Osteoblast (primary cell): ENCODE results near the gene KRTAP10-4. TPM values are rescaled to one million over a fixed set of nuclear protein-coding genes. Genes with fewer than 3 reads are reported as not detected.
"Not testable (repeated sequence)": the region's sequence is repeated elsewhere in the genome, so short reads cannot be mapped to it uniquely, and the experiment has no call there.

Source experiments
- DNase-seq: peaks from one replicate; pipeline ENCODE4 v3.0.0; 2011; ENCODE audit warnings: low spot score, mixed read lengths; ENCODE audit not compliant: insufficient read length; ENCODE audit errors: missing footprints
- H2AFZ ChIP-seq: 2 replicates; pipeline ENCODE4 v1.6.0; 2011; ENCODE audit warnings: mild to moderate bottlenecking, low read length
- H3K27ac ChIP-seq: 2 replicates; pipeline ENCODE4 v1.5.1; 2011; ENCODE audit warnings: mild to moderate bottlenecking, low read depth, low read length, moderate library complexity
- H3K27me3 ChIP-seq: 2 replicates; pipeline ENCODE4 v1.6.0; 2012; ENCODE audit warnings: mild to moderate bottlenecking, control low read depth, inconsistent platforms, low read length, moderate library complexity; ENCODE audit not compliant: insufficient read depth
- H3K36me3 ChIP-seq: 2 replicates; pipeline ENCODE4 v1.5.1; 2011; ENCODE audit warnings: mild to moderate bottlenecking, low read length, control low read depth, moderate library complexity; ENCODE audit not compliant: insufficient read depth
- H3K4me1 ChIP-seq: 2 replicates; pipeline ENCODE4 v1.5.1; 2011; ENCODE audit warnings: mild to moderate bottlenecking, low read length, control low read depth, moderate library complexity; ENCODE audit not compliant: insufficient read depth
- H3K4me2 ChIP-seq: 2 replicates; pipeline ENCODE4 v1.6.0; 2011; ENCODE audit warnings: mild to moderate bottlenecking, low read length; ENCODE audit not compliant: insufficient read depth
- H3K4me3 ChIP-seq: fragments of 200-600 bp; sonication (generic); 3 replicates; pipeline ENCODE4 v1.5.1; 2012; ENCODE audit warnings: mild to moderate bottlenecking, low read length, inconsistent platforms; ENCODE audit not compliant: insufficient read depth
- H3K79me2 ChIP-seq: 2 replicates; pipeline ENCODE4 v1.6.0; 2012; ENCODE audit warnings: mild to moderate bottlenecking, low read length, control low read depth, inconsistent platforms; ENCODE audit not compliant: insufficient read depth
- H3K9me3 ChIP-seq: 2 replicates; pipeline ENCODE4 v1.5.1; 2011; ENCODE audit warnings: low read depth, low read length, control low read depth
- H4K20me1 ChIP-seq: 2 replicates; pipeline ENCODE4 v1.6.0; 2012; ENCODE audit warnings: mild to moderate bottlenecking, low read length, control low read depth; ENCODE audit not compliant: insufficient read depth
- CTCF ChIP-seq: IDR thresholded peaks from 2 replicates; pipeline ENCODE4 v1.5.1; 2011; ENCODE audit warnings: mild to moderate bottlenecking, low read depth, low read length, moderate library complexity; ENCODE audit errors: extremely low read depth
- total RNA-seq: library from RNA; depleted of rRNA; stranded (reverse); fragments of >200 nt; gene quantifications from 2 replicates; pipeline ENCODE4 v1.2.3, GENCODE V29; 2012

Gene KRTAP10-4
- total RNA-seq, 1 donor = not detected

GRCh38 chr21:44601091-44601490 is 27.6 kb downstream of the KRTAP10-4 start:
- H2AFZ ChIP-seq, H3K79me2 ChIP-seq, H3K9me3 ChIP-seq, H3K36me3 ChIP-seq, H3K4me2 ChIP-seq, DNase-seq, H4K20me1 ChIP-seq, H3K4me3 ChIP-seq, H3K4me1 ChIP-seq, H3K27ac ChIP-seq, H3K27me3 ChIP-seq: not testable (repeated sequence)

GRCh38 chr21:44601596-44602462 is 28.3 kb downstream of the KRTAP10-4 start:
- H3K27me3 ChIP-seq = no peaks in the 10 kb centered on the region
- no peaks in the 10 kb centered on the region for H3K36me3 ChIP-seq
- no peak for DNase-seq
- no peaks in the 10 kb centered on the region for H4K20me1 ChIP-seq
- H3K9me3 ChIP-seq = no peaks in the 10 kb centered on the region
- no peaks in the 10 kb centered on the region for H3K4me1 ChIP-seq
- no peak overlapping the region for H3K4me2 ChIP-seq
- H2AFZ ChIP-seq = no peak overlapping the region
- no peak overlapping the region for H3K27ac ChIP-seq
- no peak for TF ChIP-seq CTCF
- no peak overlapping the region for H3K4me3 ChIP-seq
- no peaks in the 10 kb centered on the region for H3K79me2 ChIP-seq

- Histone ChIP-seq H2AFZ (no peak overlapping the region), H3K4me2 (no peak overlapping the region), H3K27ac (no peak overlapping the region), H3K9me3 (no peaks in the 10 kb centered on the region), H3K79me2 (no peaks in the 10 kb centered on the region), H3K4me3 (no peak overlapping the region), H3K36me3 (no peaks in the 10 kb centered on the region), H4K20me1 (no peaks in the 10 kb centered on the region), H3K4me1 (no peaks in the 10 kb centered on the region), H3K27me3 (no peaks in the 10 kb centered on the region)
- no peak for DNase-seq
- no peak for TF ChIP-seq CTCF
Observed at GRCh38 chr21:44602463-44602850, 28.9 kb downstream of the KRTAP10-4 start.

GRCh38 chr21:44603109-44603875 is 29.8 kb downstream of the KRTAP10-4 start:
- no peaks in the 10 kb centered on the region for H3K27me3 ChIP-seq
- H3K4me1 ChIP-seq = no peaks in the 10 kb centered on the region
- no peak overlapping the region for H2AFZ ChIP-seq
- no peaks in the 10 kb centered on the region for H3K36me3 ChIP-seq
- no peak for TF ChIP-seq CTCF
- H3K27ac ChIP-seq = no peak overlapping the region
- H3K79me2 ChIP-seq = no peaks in the 10 kb centered on the region
- H3K4me3 ChIP-seq = no peak overlapping the region
- H4K20me1 ChIP-seq = no peaks in the 10 kb centered on the region
- no peak for DNase-seq
- no peak overlapping the region for H3K4me2 ChIP-seq
- no peaks in the 10 kb centered on the region for H3K9me3 ChIP-seq
